K562 (cell line): ENCODE data around the gene ANO9. TPM values are rescaled to one million over a fixed set of nuclear protein-coding genes. Genes with fewer than 3 reads are reported as not detected.

Source experiments
- BRCA1 ChIP-seq, 2 experiments: fragments of 450-650 bp in 1 of 2; sonication (generic) in 1 of 2; formaldehyde crosslinking in 1 of 2; IDR thresholded peaks; 2 replicates each; pipeline versions ENCODE4 v1.5.0 to v1.6.1; 2017 to 2020; ENCODE audit warnings: mild to moderate bottlenecking in 1 of 2, missing genetic modification reagents in 1 of 2
- EP400 ChIP-seq: fragments of 450-650 bp; IDR thresholded peaks from 2 replicates; pipeline ENCODE4 v1.6.1; 2017; ENCODE audit warnings: antibody characterized with exemption, mild to moderate bottlenecking, moderate library complexity
- ERF ChIP-seq: fragments of 450-650 bp; formaldehyde crosslinking; IDR thresholded peaks from 2 replicates; pipeline ENCODE4 v1.4.0; 2020; ENCODE audit warnings: mild to moderate bottlenecking, mixed read lengths
- GABPB2 ChIP-seq: fragments of 250-450 bp; sonication (Bioruptor Pico); conservative IDR thresholded peaks from 2 replicates; pipeline ENCODE4 v1.5.1; 2021; ENCODE audit warnings: mild to moderate bottlenecking
- PPARD ChIP-seq: fragments of 250-450 bp; sonication (Bioruptor Pico); IDR thresholded peaks from 2 replicates; pipeline ENCODE4 v1.8.0; 2022; ENCODE audit warnings: inconsistent platforms, mild to moderate bottlenecking, moderate library complexity
- PTRF ChIP-seq: fragments of 450-650 bp; IDR thresholded peaks from 2 replicates; pipeline ENCODE4 v1.6.1; 2016; ENCODE audit warnings: mild to moderate bottlenecking, missing genetic modification characterization, missing compliant biosample characterization
- SREBF1 ChIP-seq: fragments of 150-350 bp; IDR thresholded peaks from 2 replicates; pipeline ENCODE4 v1.6.1; 2014; ENCODE audit warnings: antibody characterized with exemption, low read depth, low read length, borderline replicate concordance
- SRF ChIP-seq, 2 experiments: fragments of 250-450, 450-650 bp in 1 of 2; sonication (Bioruptor Pico) in 1 of 2; sonication (generic) in 1 of 2; formaldehyde crosslinking; IDR thresholded peaks; 2 replicates each; pipeline versions ENCODE4 v1.5.0 to v1.5.1; 2020 to 2022; ENCODE audit warnings: mild to moderate bottlenecking in 1 of 2, missing genetic modification reagents in 1 of 2
- ZBTB7A ChIP-seq: IDR thresholded peaks from 2 replicates; pipeline ENCODE4 v1.6.1; 2011; ENCODE audit warnings: low read depth, mild to moderate bottlenecking, low read length, moderate library complexity, borderline replicate concordance; ENCODE audit not compliant: control insufficient read depth
- ZNF41 ChIP-seq: fragments of 250-450 bp; sonication (Bioruptor Pico); conservative IDR thresholded peaks from 2 replicates; pipeline ENCODE4 v1.4.0; 2020; ENCODE audit warnings: mild to moderate bottlenecking
- ZNF695 ChIP-seq: fragments of 450-650 bp; formaldehyde crosslinking; IDR thresholded peaks from 2 replicates; pipeline ENCODE4 v1.4.0; 2020; ENCODE audit warnings: mild to moderate bottlenecking, moderate library complexity
- polyA plus RNA-seq, 8 experiments: library from polyadenylated mRNA; depleted of rRNA in 4 of 8; stranded (reverse) in 5 of 8; unstranded in 3 of 8; fragments of >200 nt; fragmentation: Nextera tagmentation in 2 of 8; fragmentation: Illumina TruSeq in 1 of 8; extraction: Ambion mirVana in 2 of 8; extraction: Trizol in 1 of 8; gene quantifications; 2 replicates each; pipeline versions ENCODE4 v1.2.1 to v1.2.3, GENCODE V29; 2011 to 2014; ENCODE audit warnings: inconsistent platforms in 1 of 8, missing spikeins in 1 of 8
- total RNA-seq, 7 experiments: library from RNA; depleted of rRNA in 6 of 7; stranded (reverse); fragments of >200 nt in 6 of 7; fragmentation: Illumina TruSeq in 2 of 7; extraction: Trizol in 2 of 7; gene quantifications; 2 replicates each; pipeline versions ENCODE4 v1.2.1 to v1.2.3, GENCODE V29; 2011 to 2021; ENCODE audit warnings: low replicate concordance in 1 of 7
- TF ChIP-seq, protein P1 (sequence below), 2 experiments: fragments of 450-650 bp in 1 of 2; IDR thresholded peaks; 2 replicates each; pipeline ENCODE4 v1.6.1; 2011 to 2017; ENCODE audit warnings: low read depth in 2 of 2, antibody characterized with exemption in 1 of 2, borderline replicate concordance in 1 of 2, low read length in 1 of 2, mild to moderate bottlenecking in 1 of 2, mixed read lengths in 1 of 2; ENCODE audit not compliant: control insufficient read depth in 1 of 2
- TF ChIP-seq, protein P2 (sequence below): fragments of 450-650 bp; formaldehyde crosslinking; IDR thresholded peaks from 2 replicates; pipeline ENCODE4 v1.4.0; 2020; ENCODE audit warnings: mild to moderate bottlenecking, mixed read lengths
- TF ChIP-seq, protein P3 (sequence below): fragments of 450-650 bp; IDR thresholded peaks from 2 replicates; pipeline ENCODE4 v1.6.1; 2017; ENCODE audit warnings: mild to moderate bottlenecking, moderate library complexity
- TF ChIP-seq, protein P4 (sequence below), 3 experiments: fragments of 200-800 bp in 1 of 3; sonication (Bioruptor generic) in 1 of 3; sonication (generic) in 1 of 3; formaldehyde crosslinking in 1 of 3; IDR thresholded peaks; 2 replicates each; pipeline versions ENCODE4 v1.6.1 to v1.8.0; 2016 to 2022; ENCODE audit warnings: mild to moderate bottlenecking in 2 of 3, missing compliant biosample characterization in 2 of 3, missing genetic modification characterization in 2 of 3, missing genetic modification reagents in 1 of 3
- TF ChIP-seq, protein P5 (sequence below): sonication (generic); formaldehyde crosslinking; IDR thresholded peaks from 2 replicates; pipeline ENCODE4 v1.8.0; 2022; ENCODE audit warnings: mild to moderate bottlenecking, missing genetic modification reagents

The ANO9 gene
- total and polyA plus RNA-seq, 9 of the 15 experiments (the other 6 are each of a cell fraction or from before 2014, with no cell fraction given) = 0.20 to 14.5 (median 4.5) TPM

DNA sequence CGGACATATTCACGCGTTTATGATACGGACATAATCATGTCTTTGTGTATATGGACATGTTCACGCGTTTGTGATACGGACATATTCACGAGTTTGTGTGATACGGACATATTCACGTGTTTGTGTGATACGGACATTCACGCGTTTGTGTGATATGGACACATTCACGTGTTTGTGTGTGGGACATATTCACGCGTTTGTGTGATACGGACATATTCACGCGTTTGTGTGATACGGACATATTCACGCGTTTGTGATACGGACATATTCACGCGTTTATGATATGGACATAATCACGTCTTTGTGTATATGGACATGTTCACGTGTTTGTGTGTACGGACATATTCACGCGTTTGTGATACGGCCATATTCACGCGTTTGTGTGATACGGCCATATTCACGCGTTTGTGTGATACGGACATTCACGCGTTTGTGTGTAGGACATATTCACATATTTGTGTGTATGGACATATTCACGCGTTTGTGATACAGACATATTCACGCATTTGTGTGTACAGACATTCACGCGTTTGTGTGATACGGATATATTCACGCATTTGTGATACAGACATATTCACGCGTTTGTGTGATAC lies 33.2 kb upstream of the ANO9 start (continued):
- TF ChIP-seq SREBF1 (no peak), EP400 (no peak), ZNF695 (CRISPR knock-in tag) (no peak), ZNF41 (0 out of 2 replicates have a peak, but pooled peaks have one; percentile 9), ZBTB7A (no peak), SRF (CRISPR knock-in tag; IDR thresholded peaks at IDR 0.05) (peak in 1 of 2 experiments; percentile 22; a peak in 1 of 4 replicates), BRCA1 (IDR thresholded peaks at IDR 0.05) (no peak), BRCA1 (CRISPR knock-in tag; IDR thresholded peaks at IDR 0.05) (no peak), ERF (CRISPR knock-in tag) (no peak), PPARD (CRISPR knock-in tag) (peak; percentile 89), PTRF (tag) (peak; percentile 75; the same call in 1 of the 2 replicates), GABPB2 (peak; percentile 94)
- TF ChIP-seq, protein P1, sequence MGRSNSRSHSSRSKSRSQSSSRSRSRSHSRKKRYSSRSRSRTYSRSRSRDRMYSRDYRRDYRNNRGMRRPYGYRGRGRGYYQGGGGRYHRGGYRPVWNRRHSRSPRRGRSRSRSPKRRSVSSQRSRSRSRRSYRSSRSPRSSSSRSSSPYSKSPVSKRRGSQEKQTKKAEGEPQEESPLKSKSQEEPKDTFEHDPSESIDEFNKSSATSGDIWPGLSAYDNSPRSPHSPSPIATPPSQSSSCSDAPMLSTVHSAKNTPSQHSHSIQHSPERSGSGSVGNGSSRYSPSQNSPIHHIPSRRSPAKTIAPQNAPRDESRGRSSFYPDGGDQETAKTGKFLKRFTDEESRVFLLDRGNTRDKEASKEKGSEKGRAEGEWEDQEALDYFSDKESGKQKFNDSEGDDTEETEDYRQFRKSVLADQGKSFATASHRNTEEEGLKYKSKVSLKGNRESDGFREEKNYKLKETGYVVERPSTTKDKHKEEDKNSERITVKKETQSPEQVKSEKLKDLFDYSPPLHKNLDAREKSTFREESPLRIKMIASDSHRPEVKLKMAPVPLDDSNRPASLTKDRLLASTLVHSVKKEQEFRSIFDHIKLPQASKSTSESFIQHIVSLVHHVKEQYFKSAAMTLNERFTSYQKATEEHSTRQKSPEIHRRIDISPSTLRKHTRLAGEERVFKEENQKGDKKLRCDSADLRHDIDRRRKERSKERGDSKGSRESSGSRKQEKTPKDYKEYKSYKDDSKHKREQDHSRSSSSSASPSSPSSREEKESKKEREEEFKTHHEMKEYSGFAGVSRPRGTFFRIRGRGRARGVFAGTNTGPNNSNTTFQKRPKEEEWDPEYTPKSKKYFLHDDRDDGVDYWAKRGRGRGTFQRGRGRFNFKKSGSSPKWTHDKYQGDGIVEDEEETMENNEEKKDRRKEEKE (IDR thresholded peaks at IDR 0.05; ENCODE audit: borderline replicate concordance in 1 of 2, control insufficient read depth in 1 of 2, low read depth in 2 of 2, low read length in 1 of 2) = no peak
- TF ChIP-seq, protein P2, sequence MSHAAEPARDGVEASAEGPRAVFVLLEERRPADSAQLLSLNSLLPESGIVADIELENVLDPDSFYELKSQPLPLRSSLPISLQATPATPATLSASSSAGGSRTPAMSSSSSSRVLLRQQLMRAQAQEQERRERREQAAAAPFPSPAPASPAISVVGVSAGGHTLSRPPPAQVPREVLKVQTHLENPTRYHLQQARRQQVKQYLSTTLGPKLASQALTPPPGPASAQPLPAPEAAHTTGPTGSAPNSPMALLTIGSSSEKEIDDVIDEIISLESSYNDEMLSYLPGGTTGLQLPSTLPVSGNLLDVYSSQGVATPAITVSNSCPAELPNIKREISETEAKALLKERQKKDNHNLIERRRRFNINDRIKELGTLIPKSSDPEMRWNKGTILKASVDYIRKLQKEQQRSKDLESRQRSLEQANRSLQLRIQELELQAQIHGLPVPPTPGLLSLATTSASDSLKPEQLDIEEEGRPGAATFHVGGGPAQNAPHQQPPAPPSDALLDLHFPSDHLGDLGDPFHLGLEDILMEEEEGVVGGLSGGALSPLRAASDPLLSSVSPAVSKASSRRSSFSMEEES = peak; percentile 5; the same call in 1 of the 2 replicates
- TF ChIP-seq, protein P3, sequence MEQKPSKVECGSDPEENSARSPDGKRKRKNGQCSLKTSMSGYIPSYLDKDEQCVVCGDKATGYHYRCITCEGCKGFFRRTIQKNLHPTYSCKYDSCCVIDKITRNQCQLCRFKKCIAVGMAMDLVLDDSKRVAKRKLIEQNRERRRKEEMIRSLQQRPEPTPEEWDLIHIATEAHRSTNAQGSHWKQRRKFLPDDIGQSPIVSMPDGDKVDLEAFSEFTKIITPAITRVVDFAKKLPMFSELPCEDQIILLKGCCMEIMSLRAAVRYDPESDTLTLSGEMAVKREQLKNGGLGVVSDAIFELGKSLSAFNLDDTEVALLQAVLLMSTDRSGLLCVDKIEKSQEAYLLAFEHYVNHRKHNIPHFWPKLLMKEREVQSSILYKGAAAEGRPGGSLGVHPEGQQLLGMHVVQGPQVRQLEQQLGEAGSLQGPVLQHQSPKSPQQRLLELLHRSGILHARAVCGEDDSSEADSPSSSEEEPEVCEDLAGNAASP = no peak
- TF ChIP-seq, protein P4, sequence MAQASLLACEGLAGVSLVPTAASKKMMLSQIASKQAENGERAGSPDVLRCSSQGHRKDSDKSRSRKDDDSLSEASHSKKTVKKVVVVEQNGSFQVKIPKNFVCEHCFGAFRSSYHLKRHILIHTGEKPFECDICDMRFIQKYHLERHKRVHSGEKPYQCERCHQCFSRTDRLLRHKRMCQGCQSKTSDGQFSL (CRISPR knock-in tag; IDR thresholded peaks at IDR 0.05) = no peak
- TF ChIP-seq, protein P4 (tag; IDR thresholded peaks at IDR 0.05) = no peak
- TF ChIP-seq, protein P5, sequence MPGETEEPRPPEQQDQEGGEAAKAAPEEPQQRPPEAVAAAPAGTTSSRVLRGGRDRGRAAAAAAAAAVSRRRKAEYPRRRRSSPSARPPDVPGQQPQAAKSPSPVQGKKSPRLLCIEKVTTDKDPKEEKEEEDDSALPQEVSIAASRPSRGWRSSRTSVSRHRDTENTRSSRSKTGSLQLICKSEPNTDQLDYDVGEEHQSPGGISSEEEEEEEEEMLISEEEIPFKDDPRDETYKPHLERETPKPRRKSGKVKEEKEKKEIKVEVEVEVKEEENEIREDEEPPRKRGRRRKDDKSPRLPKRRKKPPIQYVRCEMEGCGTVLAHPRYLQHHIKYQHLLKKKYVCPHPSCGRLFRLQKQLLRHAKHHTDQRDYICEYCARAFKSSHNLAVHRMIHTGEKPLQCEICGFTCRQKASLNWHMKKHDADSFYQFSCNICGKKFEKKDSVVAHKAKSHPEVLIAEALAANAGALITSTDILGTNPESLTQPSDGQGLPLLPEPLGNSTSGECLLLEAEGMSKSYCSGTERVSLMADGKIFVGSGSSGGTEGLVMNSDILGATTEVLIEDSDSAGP (CRISPR knock-in tag) = no peak
